RWPE2 (cell line): ENCODE measurements around the gene AKT1S1.

Experiments
- ATAC-seq: fragments of 200-7000 bp; cut with Tn5 transposase; 3 replicates; pipeline ENCODE4 v1.9.1; 2021; ENCODE audit warnings: low read depth
- DNase-seq: peaks from one replicate; pipeline ENCODE4 v3.0.0-alpha.2; 2020; ENCODE audit warnings: low spot score
- H3K27ac ChIP-seq: fragments of 450-650 bp; 2 replicates; pipeline ENCODE4 v1.5.1; 2017; ENCODE audit warnings: mild to moderate bottlenecking; ENCODE audit not compliant: poor library complexity, severe bottlenecking
- H3K27me3 ChIP-seq: fragments of 250-450 bp; sonication (Bioruptor Pico); 2 replicates; pipeline ENCODE4 v1.5.1; 2021; ENCODE audit warnings: mild to moderate bottlenecking, moderate library complexity; ENCODE audit not compliant: insufficient read depth, poor library complexity, severe bottlenecking
- H3K36me3 ChIP-seq: fragments of 250-450 bp; sonication (Bioruptor Pico); 2 replicates; pipeline ENCODE4 v1.5.1; 2020; ENCODE audit warnings: low read depth, mild to moderate bottlenecking, moderate library complexity
- H3K4me1 ChIP-seq: fragments of 250-450 bp; sonication (Bioruptor Pico); 2 replicates; pipeline ENCODE4 v1.5.1; 2021; ENCODE audit warnings: mild to moderate bottlenecking, moderate library complexity; ENCODE audit not compliant: insufficient read depth, poor library complexity, severe bottlenecking
- H3K4me3 ChIP-seq: fragments of 250-450 bp; sonication (Bioruptor Pico); 2 replicates; pipeline ENCODE4 v1.5.1; 2021; ENCODE audit warnings: mild to moderate bottlenecking, moderate library complexity; ENCODE audit not compliant: severe bottlenecking
- H3K9me3 ChIP-seq: fragments of 250-450 bp; sonication (Bioruptor Pico); 2 replicates; pipeline ENCODE4 v1.5.1; 2021; ENCODE audit warnings: mild to moderate bottlenecking, moderate library complexity; ENCODE audit not compliant: severe bottlenecking
- CTCF ChIP-seq: fragments of 450-650 bp; IDR thresholded peaks from one replicate; pipeline ENCODE4 v1.5.1; 2017; ENCODE audit warnings: mild to moderate bottlenecking, moderate library complexity; ENCODE audit not compliant: poor library complexity, severe bottlenecking

Gene AKT1S1

GRCh38 chr19:49875857-49876421, 1.2 kb downstream of the AKT1S1 start:
- no peak for ATAC-seq
- Histone ChIP-seq H3K4me1 (no peaks in the 10 kb centered on the region), H3K27ac (peak overlapping the region; percentile 81), H3K4me3 (peak overlapping the region; percentile 88), H3K9me3 (no peaks in the 10 kb centered on the region), H3K27me3 (no peaks in the 10 kb centered on the region), H3K36me3 (peaks cover 11% of the 10 kb centered on the region)
- TF ChIP-seq CTCF: no peak
- no peak for DNase-seq

- Histone ChIP-seq H3K9me3 (no peaks in the 10 kb centered on the region), H3K36me3 (peaks cover 8% of the 10 kb centered on the region), H3K27me3 (no peaks in the 10 kb centered on the region), H3K4me1 (no peaks in the 10 kb centered on the region), H3K27ac (peak overlapping the region; percentile 81), H3K4me3 (peak overlapping the region; percentile 88)
- ATAC-seq (no peak), DNase-seq (no peak)
- TF ChIP-seq CTCF: no peak
Measured at GRCh38 chr19:49875177-49875576, 2.0 kb downstream of the AKT1S1 start.

- no peaks in the 10 kb centered on the region for H3K27me3 ChIP-seq
- H3K36me3 ChIP-seq: peaks cover 5% of the 10 kb centered on the region; the same call in 1 of the 2 replicates
- peak overlapping the region; percentile 81 for H3K27ac ChIP-seq
- TF ChIP-seq CTCF: no peak
- DNase-seq (no peak), ATAC-seq (no peak)
- no peak overlapping the region for H3K4me3 ChIP-seq
- H3K4me1 ChIP-seq: no peaks in the 10 kb centered on the region
- H3K9me3 ChIP-seq: no peaks in the 10 kb centered on the region
Measured at GRCh38 chr19:49874503-49875157, 2.5 kb downstream of the AKT1S1 start.

GRCh38 chr19:49873834-49874233, 3.3 kb downstream of the AKT1S1 start:
- Histone ChIP-seq H3K27ac (no peak overlapping the region), H3K36me3 (peaks cover 5% of the 10 kb centered on the region; the same call in 1 of the 2 replicates), H3K9me3 (no peaks in the 10 kb centered on the region), H3K4me3 (no peak overlapping the region), H3K4me1 (peaks cover 1% of the 10 kb centered on the region), H3K27me3 (no peaks in the 10 kb centered on the region)
- no peak for TF ChIP-seq CTCF
- no peak for DNase-seq
- no peak for ATAC-seq

GRCh38 chr19:49873129-49873521, 4.0 kb downstream of the AKT1S1 start:
- ATAC-seq: no peak

More at GRCh38 chr19:49873129-49873521, 4.0 kb downstream of the AKT1S1 start:
- no peak overlapping the region for H3K4me3 ChIP-seq
- H3K27ac ChIP-seq: no peak overlapping the region
- H3K9me3 ChIP-seq: no peaks in the 10 kb centered on the region
- DNase-seq: no peak
- H3K36me3 ChIP-seq: peaks cover 5% of the 10 kb centered on the region; the same call in 1 of the 2 replicates
- H3K4me1 ChIP-seq: peaks cover 5% of the 10 kb centered on the region
- TF ChIP-seq CTCF: no peak
- H3K27me3 ChIP-seq: no peaks in the 10 kb centered on the region
